ENCODE results near the gene STC2. TPM values are rescaled to one million over a fixed set of nuclear protein-coding genes. Genes with fewer than 3 reads are reported as not detected.

The STC2 gene
- total RNA-seq, 1 experiment from 2014 or later, result 99.9 TPM

DNA sequence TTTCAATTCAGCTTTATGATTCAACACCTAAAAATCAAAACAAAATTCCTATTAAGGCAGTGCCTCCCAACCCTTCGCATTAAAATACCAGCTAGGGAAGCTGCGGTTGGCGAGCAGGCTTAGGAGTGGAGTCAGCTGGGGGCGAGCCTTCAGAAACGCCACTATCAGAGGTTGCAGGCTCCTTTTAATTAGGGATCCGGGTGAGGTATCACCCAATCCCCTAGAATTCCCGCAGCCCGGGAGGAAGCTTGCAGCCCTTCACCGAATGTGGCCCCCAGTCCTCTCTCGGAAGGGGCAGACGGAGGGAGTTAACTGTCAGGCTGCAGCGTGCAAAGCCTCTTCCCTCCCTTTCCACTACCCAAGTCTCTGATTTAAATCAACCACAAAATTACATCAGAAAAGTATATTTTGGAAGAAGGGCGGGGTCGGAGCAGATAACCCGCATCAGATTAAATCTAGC lies 1.7 kb downstream of the STC2 start:
- POLR2A ChIA-PET (ENCODE audit: unreplicated experiment), result no interaction called here
- no TSS peak for BruUV-seq (replicated peaks)
- Histone ChIP-seq H3K4me2 (ENCODE audit: low read length) (peak overlapping the region; percentile 89), H3K27ac (ENCODE audit: low read length) (no peak overlapping the region), H3K27me3 (ENCODE audit: low read length) (no peaks in the 10 kb centered on the region), H3K79me2 (ENCODE audit: low read length) (peaks cover 50% of the 10 kb centered on the region), H3K9me3 (ENCODE audit: low read length) (no peaks in the 10 kb centered on the region), H3K36me3 (ENCODE audit: low read depth, low read length) (peaks cover 47% of the 10 kb centered on the region), H3K4me1 (ENCODE audit: insufficient read depth, low read length) (peaks cover 35% of the 10 kb centered on the region), H3F3A (ENCODE audit: low read length, unreplicated experiment) (peaks cover 5% of the 10 kb centered on the region), H3K4me3 (ENCODE audit: low read length) (peak overlapping the region; percentile 75), H4K20me1 (ENCODE audit: low read length) (peaks cover 40% of the 10 kb centered on the region), H3K9me2 (replicated peaks; ENCODE audit: low read length) (no peaks in the 10 kb centered on the region), H2AFZ (ENCODE audit: low read length) (no peak overlapping the region), H3K9ac (ENCODE audit: low read length) (peak overlapping the region; percentile 77)
- DNase-seq (peak; percentile 78), ATAC-seq (no peak)
- CTCF ChIA-PET, result no interaction called here
- intact Hi-C loops (cut with micrococcal nuclease), result loop anchor here (10.0 kb wide), 1 partner anchor 578 kb away; no protein-coding TSS in a partner anchor
- TF ChIP-seq EZH2phosphoT487 (IDR thresholded peaks at IDR 0.05; ENCODE audit: borderline replicate concordance, low read length), result no peak
- no peak for TF ChIP-seq EZH2 (IDR thresholded peaks at IDR 0.05; ENCODE audit: low read length, unreplicated experiment)
- TF ChIP-seq, protein P1, sequence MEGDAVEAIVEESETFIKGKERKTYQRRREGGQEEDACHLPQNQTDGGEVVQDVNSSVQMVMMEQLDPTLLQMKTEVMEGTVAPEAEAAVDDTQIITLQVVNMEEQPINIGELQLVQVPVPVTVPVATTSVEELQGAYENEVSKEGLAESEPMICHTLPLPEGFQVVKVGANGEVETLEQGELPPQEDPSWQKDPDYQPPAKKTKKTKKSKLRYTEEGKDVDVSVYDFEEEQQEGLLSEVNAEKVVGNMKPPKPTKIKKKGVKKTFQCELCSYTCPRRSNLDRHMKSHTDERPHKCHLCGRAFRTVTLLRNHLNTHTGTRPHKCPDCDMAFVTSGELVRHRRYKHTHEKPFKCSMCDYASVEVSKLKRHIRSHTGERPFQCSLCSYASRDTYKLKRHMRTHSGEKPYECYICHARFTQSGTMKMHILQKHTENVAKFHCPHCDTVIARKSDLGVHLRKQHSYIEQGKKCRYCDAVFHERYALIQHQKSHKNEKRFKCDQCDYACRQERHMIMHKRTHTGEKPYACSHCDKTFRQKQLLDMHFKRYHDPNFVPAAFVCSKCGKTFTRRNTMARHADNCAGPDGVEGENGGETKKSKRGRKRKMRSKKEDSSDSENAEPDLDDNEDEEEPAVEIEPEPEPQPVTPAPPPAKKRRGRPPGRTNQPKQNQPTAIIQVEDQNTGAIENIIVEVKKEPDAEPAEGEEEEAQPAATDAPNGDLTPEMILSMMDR (conservative IDR thresholded peaks at IDR 0.05; ENCODE audit: low read depth, low read length), result no peak

DNA sequence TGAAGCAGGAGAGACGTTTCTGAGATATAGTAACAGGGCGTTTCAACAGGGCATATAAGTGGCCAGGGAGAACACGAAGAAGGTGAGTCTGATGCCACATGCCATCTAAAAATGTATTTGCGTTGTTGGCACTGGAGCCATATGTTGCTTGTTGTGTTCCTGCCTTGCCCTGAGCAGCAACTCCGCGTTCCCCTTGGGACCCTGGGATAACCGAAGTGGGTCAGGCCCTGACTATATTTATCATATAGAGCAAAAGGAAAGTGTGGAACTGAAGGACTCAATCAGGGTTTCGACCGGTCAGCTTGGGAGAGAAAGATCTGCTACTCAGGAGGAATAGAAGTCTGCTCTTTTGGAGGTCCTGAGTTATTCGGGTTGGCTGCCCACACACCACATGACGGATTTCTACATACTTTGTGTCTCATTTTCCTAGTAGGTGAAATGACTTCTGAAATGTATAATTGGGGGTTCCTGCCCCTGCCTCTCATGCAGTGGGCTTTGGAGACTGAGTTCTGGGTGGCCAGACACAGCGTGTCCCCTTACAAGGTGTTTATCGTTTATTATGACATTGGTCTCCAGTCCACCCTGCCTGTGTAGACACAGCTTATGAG lies 3.0 kb downstream of the STC2 start:
- H3K27ac ChIP-seq (ENCODE audit: low read length), result no peak overlapping the region

More for the DNA sequence above, 3.0 kb downstream of the STC2 start:
- peaks cover 60% of the 10 kb centered on the region for H3K36me3 ChIP-seq (ENCODE audit: low read depth, low read length)
- peak overlapping the region; percentile 89 for H3K4me2 ChIP-seq (ENCODE audit: low read length)
- no peaks in the 10 kb centered on the region for H3K27me3 ChIP-seq (ENCODE audit: low read length)
- H3K79me2 ChIP-seq (ENCODE audit: low read length), result peaks cover 50% of the 10 kb centered on the region
- DNase-seq, result no peak
- CTCF ChIA-PET, result no interaction called here
- peak overlapping the region; percentile 75 for H3K4me3 ChIP-seq (ENCODE audit: low read length)
- no peaks in the 10 kb centered on the region for H3K9me3 ChIP-seq (ENCODE audit: low read length)
- no peak overlapping the region for H2AFZ ChIP-seq (ENCODE audit: low read length)
- peaks cover 1% of the 10 kb centered on the region for H3F3A ChIP-seq (ENCODE audit: low read length, unreplicated experiment)
- H3K9me2 ChIP-seq (replicated peaks; ENCODE audit: low read length), result no peaks in the 10 kb centered on the region
- TF ChIP-seq EZH2phosphoT487 (IDR thresholded peaks at IDR 0.05; ENCODE audit: borderline replicate concordance, low read length), result no peak
- TF ChIP-seq EZH2 (IDR thresholded peaks at IDR 0.05; ENCODE audit: low read length, unreplicated experiment), result no peak
- TF ChIP-seq, protein P1 (conservative IDR thresholded peaks at IDR 0.05; ENCODE audit: low read depth, low read length), result no peak
- no TSS peak for BruUV-seq (replicated peaks)
- ATAC-seq, result no peak
- intact Hi-C loops (cut with micrococcal nuclease), result loop anchor here (10.0 kb wide), 1 partner anchor 580 kb away; no protein-coding TSS in a partner anchor
- POLR2A ChIA-PET (ENCODE audit: unreplicated experiment), result no interaction called here
- H3K4me1 ChIP-seq (ENCODE audit: insufficient read depth, low read length), result peaks cover 27% of the 10 kb centered on the region
- 0 out of 2 replicates have a peak overlapping the region, but pooled peaks have one; percentile 77 for H3K9ac ChIP-seq (ENCODE audit: low read length)
- peaks cover 42% of the 10 kb centered on the region for H4K20me1 ChIP-seq (ENCODE audit: low read length)

Data from PC-3 (cell line).